ENCODE measurements around the gene CNKSR1.
"Not testable (repeated sequence)": the region's sequence is repeated elsewhere in the genome, so short reads cannot be mapped to it uniquely, and the experiment has no call there.

CNKSR1 gene

GRCh38 chr1:26184883-26185282 lies 7.6 kb downstream of the CNKSR1 start:
- DNase-seq = no peak

DNA sequence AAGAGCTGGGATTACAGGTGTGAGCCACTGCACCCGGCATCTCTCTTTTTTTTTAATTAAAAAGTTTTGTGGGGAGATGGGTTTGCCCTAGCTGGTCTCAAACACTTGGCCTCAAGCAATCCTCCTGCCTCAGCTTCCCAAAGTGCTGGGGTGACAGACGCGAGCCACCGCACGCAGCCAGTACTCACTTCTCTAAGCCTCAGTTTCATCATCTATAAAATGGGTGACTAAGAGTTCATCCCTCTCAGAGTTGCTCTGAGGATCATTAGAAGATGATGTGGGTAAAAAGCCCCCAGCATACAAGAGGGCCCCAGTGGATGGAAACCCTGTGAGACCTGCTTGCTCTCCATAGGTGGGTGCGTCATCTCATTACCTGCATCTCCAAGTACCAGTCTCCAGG lies 10.6 kb downstream of the CNKSR1 start:
- DNase-seq = no peak

- no peak for DNase-seq
Observed at GRCh38 chr1:26188477-26188876, 11.2 kb downstream of the CNKSR1 start.

- no peak for DNase-seq
Observed at GRCh38 chr1:26189331-26189730, 12.0 kb downstream of the CNKSR1 start.

DNA sequence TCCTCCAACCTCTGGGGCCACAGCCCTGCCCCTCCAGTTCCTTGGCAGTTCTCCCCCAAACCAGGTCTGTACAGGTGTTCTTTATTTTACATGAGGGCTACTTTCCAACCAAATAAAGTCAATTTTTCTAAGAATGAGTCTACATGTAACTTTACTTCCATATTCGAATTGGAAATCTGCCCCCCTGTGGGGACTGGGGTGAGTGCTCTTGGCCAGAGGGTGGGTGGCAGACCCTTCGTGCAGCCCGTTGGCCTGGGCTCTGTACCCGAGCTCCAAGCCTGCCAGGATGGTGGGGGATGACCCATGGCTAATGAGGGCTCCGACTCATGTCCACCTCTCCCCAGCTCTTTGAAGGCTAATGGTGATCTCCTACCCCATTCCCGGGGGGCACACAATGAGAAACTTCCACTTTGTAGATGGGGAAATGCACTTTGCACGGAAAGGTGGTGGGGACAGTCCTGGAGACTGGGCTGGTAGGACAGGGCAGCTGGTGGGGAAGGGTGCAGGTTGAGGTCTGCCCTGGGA lies 12.5 kb downstream of the CNKSR1 start:
- no peak for DNase-seq

DNA sequence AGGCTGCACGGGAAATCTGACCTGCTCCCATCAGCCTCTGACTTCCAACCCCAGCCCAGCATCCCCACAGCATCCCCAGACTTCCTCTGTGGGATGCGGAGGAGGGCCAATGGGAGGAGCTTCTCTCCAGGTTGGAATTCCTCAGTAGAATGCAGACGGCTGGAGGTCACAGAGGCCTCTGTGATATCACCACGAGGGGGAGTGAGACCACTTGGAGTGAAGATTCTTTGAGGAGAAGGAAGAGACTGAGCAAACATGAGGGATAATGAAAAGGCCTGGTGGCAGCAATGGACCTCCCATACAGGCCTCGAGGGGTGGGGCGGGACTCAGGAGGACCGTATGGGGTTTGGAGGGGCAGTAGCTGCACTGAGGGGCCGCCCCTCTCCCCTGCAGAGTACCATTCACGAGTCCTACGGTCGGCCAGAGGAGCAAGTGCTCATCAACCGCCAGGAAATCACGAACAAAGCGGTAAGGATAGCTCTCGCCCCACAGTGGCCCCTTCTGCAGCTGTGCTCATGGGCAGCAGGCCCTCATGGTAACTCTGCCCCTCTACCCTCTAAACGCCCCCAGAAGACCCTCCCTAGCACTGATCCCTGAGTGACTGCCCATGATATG lies 13.2 kb downstream of the CNKSR1 start, which contains the start of gene CATSPER4:
TSS of gene CATSPER4 (plus strand) at position 230 of the 615 bp plus-strand sequence. CDS start at position 256, 26 bp downstream.
- DNase-seq = peak; percentile 36

- DNase-seq = no peak
Observed at GRCh38 chr1:26191739-26192138, 14.4 kb downstream of the CNKSR1 start.

GRCh38 chr1:26195805-26196204 lies 18.5 kb downstream of the CNKSR1 start:
- no peak for DNase-seq

DNA sequence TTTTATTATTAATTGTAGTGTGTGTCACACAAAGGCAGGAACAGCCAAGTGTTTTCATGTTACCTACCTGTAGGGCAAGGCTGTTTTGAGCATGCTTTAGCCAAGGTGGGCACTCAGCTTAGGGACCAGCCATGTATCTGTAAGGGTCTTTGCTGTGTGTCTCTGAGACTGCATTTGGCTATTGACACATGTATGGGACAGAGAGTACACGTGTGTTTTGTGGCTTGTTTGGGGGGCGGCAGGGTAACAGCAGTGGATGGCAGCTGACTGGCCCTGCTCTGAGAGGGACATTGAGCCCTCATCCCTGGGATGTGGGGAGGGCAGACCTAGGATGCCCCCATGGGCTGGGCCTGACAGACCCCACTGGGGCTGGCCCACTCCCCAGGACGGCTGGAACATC lies 20.0 kb downstream of the CNKSR1 start:
- DNase-seq = no peak

GRCh38 chr1:26197813-26198212 lies 20.5 kb downstream of the CNKSR1 start:
- DNase-seq = no peak

GRCh38 chr1:26200413-26200812 lies 23.1 kb downstream of the CNKSR1 start:
- no peak for DNase-seq

DNA sequence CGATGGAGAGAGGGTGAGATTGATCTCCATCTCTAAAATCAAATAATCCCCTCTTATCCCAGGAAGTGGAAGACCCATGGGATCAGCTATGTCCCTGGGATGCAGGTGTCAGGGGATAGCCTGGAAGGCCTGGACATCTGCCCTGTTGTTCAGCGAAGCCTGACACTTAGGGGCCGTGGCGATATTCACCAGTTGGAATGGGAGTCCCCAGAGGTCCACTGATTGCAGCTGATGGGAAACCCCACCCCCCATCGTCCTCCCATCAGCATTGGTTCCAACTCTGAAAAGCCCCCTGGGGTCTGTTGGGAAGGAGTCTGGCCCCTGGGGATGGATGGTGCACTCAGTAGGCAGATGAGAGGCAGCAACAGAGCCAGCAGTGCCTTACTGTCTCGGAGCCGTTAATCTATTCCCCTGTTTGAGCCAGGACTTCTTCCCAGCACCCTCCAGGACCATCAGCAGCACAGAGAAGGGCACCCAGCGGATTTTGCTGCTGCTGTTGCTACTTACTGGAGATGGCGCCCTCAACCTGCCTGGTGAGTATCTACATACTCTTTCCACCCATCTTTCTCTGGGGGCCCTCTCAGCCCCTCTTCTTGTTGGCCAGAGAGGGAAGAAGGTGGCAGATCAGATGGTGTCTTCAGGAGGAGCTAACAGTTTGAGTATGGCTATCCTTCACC lies 26.5 kb downstream of the CNKSR1 start:
- no peak for DNase-seq

- no peak for DNase-seq
Observed at GRCh38 chr1:26210147-26210870, 33.0 kb downstream of the CNKSR1 start.

DNA sequence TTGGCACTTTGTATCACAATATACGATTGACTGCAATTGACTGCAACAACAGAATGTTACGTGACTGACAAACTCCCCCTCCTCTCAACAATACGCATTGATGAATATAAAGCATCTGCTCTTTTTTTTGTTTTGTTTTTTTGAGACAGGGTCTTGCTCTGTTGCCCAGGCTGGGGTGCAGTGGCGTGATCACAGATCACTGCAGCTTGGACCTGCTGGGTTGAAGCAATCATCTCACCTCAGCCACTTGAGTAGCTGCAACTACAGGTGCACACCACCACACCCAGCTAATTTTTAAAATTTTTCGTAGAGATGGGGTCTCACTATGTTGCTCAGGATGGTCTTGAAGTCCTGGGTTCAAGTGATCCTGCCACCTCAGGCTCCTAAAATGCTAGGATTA lies 35.4 kb downstream of the CNKSR1 start:
- no peak for DNase-seq

DNA sequence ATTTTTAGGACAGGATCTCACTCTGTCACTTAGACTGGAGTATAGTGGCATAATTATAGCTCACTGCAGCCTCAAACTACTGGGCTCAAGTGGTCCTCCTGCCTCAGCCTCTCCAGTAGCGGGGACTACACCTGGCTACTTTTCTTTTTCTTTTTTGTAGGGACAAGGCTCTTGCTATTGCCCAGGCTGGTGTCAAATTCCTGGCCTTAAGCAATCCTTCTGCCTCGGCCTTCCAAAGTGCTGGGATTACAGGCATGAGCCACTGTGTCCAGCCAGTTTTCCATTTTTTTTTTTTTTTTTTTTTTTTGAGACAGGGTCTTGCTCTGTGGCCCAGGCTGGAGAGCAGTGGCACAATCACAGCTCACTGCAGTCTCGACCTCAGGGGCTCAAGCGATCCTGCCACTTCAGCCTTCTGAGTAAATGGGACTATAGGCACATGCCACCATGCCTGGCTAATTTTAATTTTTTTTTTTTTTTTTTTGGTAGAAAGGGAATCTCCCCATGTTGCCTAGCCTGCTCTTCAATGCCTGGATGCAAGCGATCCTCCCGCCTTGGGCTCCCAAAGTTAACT lies 36.1 kb downstream of the CNKSR1 start:
- DNase-seq = no peak

- DNase-seq = no peak
Observed at GRCh38 chr1:26215246-26215645, 38.0 kb downstream of the CNKSR1 start.

DNA sequence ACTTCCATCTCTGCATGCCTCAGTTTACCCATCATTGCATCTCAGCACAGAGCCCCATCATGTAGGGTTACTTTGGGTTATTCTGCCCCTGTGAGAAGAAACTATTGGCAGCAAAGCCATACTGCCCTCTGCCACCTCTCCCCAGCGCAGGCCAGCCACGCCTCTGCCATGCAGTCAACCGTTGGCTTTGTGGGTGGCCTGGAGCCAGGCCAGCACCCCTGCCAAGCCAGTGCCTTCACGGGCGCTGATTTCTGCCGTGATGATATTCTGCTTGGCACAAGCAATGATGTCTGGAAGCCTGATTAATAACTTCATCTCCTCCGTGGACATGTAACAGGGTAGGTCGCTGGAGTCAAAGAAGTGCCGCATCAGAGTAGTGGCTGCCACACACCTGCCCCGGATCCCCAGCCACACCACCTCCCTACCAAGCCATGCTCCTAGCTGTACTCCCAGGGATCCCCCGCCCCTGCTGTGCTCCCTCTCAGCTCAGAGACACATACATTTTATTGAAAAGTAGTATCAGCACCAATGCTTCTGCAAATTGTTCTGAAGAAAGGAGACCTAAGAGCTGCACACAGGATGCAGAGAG lies 41.7 kb downstream of the CNKSR1 start:
- DNase-seq = no peak

DNA sequence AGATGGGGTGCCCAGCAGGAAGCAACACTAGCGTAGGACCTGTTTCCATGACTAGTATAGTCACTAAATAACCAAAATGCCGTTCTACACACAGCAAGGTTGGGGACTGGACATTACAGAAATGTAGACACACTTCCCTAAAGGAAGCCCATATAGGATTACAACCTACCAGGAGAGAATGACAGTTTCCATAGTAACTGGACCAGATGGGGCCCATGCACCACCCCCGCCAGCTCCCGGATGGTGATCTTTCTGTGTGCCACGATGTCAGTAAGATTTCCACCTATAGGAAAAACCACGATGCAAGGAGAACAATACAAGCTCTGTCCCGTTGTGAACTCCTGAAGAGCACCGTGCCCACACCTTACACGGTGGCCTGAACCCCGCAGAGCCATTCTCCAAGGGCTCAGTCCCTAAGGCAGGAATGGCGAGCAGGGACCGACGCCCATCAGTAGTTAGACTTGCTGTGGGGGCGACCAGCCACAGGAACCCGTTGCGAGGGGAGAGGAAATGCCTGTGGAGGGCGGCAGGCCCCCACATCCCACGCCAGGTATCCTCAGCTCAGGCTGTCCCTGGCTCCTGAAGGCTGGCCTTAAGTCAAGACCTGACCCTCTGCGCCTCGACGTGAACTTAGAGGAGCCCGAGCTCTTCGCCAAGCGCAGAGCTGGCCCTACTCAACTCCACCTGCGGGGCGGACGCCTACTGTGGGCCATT lies 43.1 kb downstream of the CNKSR1 start:
- DNase-seq = no peak

GRCh38 chr1:26221094-26221493 lies 43.8 kb downstream of the CNKSR1 start:
- no peak for DNase-seq

DNA sequence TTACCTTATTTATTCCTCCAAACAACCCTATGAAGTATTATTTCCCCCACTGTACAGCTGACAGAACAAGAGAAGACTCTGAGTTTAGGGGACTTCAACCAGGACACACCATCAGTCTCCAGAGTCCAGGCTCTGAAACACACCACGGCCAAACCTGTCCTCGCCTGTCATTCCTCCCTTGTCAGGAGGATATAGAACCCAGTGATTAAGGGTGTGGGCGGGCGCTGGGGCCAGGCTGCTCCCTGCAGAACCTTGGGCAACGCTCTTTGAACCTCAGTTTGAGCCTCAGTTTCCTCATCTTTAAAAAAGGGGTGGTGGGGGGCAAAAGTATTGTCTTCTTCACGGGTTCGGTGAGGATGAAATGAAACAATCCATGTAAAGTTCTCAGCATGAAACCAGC lies 47.3 kb downstream of the CNKSR1 start:
- DNase-seq = no peak

DNA sequence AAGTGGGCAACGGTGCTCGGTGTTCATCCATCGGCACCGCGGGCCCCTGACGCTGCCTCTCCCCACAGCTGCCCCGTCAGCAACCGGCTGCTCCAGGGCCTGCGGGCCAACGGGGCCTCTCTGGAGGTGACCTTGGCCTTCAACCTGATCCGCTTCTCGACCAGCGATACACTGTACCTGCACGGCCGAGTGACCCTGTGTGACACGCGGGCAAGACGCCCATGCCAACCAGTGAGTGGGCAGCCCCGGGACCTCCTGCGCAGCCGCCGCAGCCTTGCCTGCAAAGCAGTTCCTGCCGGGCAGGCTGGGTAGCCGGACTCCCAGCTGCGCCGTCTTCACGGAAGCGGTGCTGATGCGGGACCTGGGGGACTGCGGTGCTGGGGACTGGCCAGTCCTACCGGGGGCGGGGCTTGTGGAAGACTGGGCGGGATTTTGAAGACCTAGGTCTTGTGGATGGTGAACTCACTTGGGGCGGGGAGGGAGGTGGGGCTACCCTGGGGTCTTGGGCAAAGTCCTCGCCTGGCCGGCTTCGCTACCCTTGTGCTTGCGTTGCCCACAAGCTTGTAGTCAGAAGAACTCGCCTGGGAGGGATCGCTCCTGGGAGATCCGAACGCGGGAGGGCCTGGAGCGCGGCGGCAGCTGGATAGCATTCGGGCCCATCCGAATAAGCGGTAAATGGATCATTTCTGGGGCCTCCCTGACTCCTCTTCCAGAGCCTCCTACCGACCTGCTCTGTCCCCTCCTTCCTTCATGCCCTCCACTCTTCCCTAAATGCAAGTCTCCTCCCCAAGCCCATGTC lies 47.9 kb downstream of the CNKSR1 start:
- peak; percentile 16 for DNase-seq

GRCh38 chr1:26230682-26231081 lies 53.4 kb downstream of the CNKSR1 start:
- DNase-seq = not testable (repeated sequence)

Data from fibroblast of upper back skin (primary cell).